DMS79 (cell line): ENCODE measurements around the gene SRGAP1.
"Not testable (repeated sequence)": the region's sequence is repeated elsewhere in the genome, so short reads cannot be mapped to it uniquely, and the experiment has no call there.

ENCODE experiments used
- DNase-seq: peaks from one replicate; lab custom pipeline; 2025; lab: John Stamatoyannopoulos, UW

The SRGAP1 gene

DNA sequence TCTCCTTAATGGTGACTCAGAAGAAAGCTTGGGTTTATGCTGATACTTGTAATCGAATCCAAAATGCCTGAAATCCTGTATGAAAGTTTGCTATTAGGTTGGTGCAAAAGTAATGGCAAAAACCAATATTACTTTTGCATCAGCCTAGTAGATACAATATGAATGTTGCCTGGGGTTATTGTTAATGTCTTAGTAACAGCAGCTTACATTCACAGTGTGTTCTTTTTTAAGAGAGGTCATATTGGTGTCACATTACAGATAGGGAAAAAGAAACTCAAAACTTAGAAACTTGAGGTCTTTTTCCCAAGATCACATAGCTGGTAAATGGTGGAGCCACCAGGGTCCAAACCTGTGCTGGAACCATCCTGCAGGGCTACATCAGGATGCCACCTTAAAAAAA, 25.2 kb downstream of the SRGAP1 start:
- DNase-seq, result no peak

DNA sequence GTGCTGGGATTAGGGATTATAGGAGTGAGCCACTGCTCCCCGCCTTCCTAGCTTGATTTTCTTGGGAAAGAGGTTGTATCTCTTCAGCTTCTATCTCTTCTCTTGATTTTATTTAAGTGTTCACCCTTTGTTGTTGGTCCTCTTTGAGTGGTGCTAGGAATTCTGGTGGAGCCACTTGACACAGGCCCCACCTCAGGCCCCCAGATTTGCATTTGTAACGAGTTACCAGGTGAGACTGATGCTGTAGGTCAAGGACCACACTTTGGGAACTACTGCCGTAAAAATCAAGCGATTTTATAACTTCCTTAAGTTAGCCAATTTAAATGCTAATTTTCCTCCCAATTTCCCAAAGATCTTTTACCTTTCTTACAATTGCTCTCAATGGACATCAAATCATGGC, 26.3 kb downstream of the SRGAP1 start:
- no peak for DNase-seq

DNA sequence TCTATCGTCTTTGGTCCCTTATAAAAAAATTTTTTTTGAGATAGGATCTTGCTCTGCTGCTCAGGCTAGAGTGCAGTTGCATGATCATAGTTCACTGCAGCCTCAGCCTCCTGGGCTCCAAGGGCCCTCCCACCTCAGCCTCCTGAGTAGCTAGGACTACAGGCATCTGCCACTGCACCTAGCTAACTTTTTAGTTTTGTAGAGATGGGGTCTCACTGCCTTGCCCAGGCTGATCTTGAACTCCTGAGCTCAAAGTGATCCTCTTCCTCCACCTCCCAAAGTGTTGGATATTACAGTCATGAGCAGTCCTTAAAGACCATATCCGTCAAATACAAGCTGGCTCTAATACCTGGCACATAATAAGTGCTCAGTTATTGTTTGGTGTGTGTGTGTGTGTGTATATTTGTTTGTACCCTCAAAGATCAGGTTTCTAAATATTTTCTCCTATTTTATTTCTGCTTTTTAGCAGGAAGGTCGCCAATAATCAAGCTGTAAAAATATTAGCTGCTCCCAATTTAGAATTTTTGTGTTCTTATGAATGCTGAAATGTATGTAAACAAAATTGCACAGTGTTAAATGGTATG, 30.5 kb downstream of the SRGAP1 start:
- DNase-seq, result no peak

DNA sequence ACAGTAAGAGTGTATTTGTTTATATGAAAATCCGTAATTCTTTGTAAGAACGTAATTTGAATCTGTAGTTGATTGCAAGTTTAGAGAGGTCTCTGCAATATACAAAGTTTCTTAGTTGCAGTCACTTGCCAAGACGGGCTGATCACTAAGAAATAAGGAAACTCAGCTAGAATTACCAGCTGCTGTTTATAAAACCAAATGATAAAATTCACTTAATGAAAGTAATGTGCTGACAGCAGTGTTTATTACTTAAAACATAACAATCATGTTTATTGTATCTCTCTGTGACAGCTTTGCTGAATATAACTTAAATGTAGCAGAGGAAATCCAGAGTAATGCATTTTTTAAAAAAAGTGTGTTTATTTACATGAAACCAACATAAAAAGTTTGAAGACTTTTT, 31.2 kb downstream of the SRGAP1 start:
- no peak for DNase-seq

DNA sequence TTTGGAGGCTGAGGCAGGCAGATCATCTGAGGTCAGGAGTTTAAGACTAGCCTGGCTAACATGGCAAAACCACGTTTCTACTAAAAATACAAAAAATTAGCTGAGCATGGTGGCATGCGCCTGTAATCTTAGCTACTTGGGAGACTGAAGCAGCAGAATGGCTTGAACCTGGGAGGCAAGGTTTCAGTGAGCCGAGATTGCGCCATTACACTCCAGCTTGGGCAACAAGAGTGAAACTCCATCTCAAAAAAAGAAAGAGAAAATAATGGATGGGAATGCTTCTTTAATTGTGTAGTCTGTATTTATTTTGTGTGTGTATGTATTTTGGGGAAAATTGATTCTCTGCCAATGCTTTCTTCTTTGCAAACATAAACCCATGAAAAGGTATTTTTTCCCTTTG, 32.5 kb downstream of the SRGAP1 start:
- DNase-seq, result no peak

DNA sequence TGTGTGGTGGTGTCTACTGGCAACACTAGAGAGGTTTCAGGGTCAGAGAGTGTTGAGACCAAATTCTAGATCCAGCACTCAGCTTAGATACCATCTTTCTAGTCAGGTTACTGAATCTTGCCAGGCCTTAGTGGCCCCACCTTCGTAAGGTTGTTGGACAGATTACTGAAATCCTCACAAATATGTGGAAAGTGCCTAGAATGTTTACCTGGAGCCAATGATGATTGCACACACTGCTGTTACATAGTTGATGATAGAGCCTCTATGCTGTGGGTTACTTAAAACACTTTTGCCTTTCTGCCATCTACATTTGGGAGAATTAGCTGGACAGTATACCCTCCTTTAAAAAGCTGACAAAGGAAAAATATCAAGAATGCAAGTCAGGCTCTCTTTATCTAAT, 33.2 kb downstream of the SRGAP1 start:
- DNase-seq, result no peak

DNA sequence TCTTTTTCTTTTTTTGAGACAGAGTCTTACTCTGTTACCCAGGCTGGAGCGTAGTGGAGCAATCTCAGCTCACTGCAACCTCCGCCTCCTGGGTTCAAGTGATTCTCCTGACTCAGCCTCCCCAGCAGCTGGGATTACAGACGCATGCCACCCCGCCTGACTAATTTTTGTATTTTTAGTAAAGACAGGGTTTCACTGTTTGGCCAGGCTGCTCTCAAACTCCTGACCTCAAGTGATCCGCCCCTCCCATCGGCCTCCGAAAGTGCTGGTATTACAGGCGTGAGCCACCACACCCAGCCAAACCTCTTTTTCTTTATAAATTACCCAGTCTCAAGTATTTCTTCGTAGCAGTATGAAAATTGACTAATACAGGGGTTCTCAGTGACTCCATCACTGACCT, 35.7 kb downstream of the SRGAP1 start:
- DNase-seq, result not testable (repeated sequence)

DNA sequence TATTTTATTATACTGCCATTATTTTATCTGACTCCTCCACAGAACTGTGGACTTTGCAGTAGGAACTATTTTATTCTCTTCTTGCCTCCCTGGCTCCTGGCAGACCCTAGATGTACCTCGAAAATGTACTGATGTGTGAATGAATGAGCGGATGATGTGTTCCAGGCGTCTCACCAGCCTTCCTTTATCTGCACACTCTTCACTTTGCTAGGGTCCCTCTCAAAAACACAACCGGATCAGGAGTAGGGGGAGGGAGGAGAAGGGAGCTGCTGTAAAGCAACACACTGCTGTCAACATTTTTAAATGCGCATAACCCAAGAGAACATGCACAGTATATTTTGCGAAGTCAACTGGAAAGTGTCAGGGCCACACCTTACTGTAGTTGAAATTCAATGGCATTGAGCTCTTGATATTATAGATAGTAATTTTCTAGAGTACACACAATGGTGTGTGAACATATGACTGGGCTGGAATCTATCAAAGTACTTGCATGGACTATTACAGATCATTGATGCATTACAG, 36.3 kb downstream of the SRGAP1 start:
- no peak for DNase-seq

DNA sequence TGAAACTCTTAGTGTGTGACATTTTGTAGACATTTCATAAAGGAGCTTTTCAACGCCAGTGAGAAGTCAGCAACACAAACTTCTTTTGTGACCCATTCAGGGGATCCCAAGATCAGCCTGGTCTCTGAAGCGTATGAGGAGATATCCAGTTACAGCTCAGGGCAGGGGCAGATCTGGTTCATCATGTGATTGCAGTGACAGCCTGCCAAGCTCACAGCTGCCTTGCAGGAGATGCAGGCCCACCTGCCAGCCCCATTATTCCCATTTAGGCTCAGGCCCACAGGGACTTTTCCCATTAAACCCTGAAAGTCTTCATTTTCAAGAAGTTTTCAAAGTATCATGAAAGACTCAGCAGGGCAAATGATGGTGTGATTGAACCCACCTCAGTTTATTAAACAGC, 38.3 kb downstream of the SRGAP1 start:
- DNase-seq, result no peak

DNA sequence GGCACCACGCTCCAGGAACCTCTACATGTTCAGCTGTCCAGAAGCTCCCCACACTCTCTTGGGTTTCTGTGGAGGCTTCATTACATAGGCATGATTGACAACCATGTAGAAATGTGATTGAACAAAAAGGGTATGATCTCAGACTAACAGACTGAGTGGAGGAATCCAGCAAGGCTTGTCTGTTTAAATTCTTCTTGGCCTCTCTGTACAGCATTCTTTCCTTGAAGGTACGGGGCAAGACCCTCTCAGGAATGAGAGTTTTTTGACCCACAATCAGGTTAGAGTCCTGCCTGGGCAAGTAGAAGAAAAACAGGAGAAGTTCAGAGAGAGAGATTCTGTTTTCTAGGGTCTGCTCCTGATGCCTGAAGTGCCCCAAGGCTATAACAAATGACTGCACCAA, 40.9 kb downstream of the SRGAP1 start:
- no peak for DNase-seq

DNA sequence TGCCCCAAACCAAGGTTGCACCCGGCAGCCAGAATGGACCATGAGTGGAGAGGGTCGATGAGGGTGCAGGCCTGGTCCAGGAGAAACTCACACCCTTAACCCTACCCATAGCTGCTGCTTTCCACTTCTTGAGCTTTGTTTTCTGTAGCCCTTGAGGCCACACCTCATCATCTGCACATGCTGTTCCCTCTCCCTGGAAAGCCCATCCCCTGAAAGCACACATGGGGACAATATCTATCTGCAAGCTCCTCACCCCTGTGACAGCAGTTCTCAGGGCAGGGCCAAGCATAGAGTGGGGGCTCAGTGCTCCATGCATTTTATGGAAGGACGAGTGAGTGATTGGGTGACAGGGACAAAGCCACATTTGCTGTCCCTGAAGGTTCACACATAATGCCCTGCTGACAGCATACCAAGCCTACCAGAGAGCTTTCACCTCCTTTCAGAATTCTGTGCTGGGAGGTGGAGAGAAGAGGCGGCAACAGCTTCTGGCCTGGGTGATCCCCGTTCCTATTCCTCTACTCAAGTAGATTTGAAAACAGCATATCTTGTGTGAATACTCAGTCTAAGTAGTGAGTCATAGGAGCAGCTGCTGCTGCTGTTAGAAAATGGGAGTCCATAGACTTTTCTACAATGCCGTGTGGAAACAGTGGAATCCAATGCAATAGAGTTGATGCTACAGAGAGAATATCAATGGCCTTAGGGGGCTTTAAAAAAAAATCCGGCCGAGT, 44.6 kb downstream of the SRGAP1 start:
- DNase-seq, result no peak

DNA sequence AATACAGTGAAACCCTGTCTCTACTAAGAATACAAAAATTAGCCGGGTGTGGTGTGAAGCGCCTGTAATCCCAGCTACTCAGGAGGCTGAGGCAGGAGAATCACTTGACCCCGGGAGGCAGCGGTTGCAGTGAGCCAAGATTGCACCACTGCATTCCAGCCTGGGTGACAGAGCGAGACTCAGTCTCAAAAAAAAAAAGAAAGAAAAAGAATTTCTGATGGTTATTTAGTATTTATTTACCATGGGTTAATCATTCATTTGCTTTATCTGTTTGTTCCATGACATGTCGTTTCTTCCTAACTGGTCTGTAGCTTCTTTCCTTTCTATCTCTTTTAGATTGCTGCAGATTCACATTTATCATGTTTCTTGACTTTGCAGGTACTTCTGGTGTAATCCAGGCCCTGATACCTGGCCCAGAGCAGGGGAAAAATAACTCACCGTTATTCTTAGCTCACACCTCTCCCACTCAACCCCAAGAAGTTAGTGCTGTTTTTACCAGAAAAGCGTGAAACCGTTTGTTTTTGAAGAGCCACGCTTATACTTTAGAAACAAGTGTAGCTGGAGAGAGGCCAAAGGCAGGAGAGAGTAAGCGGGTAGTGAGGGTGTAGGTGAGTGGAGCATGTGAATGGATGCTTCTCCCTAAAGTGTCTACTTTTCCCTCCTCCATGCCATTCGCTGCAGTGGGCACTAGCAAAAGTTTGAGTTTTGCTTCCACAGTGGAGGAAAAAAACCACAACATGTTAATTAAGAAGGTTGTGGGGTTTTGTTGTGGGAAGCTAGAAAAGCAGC, 45.4 kb downstream of the SRGAP1 start:
- no peak for DNase-seq

DNA sequence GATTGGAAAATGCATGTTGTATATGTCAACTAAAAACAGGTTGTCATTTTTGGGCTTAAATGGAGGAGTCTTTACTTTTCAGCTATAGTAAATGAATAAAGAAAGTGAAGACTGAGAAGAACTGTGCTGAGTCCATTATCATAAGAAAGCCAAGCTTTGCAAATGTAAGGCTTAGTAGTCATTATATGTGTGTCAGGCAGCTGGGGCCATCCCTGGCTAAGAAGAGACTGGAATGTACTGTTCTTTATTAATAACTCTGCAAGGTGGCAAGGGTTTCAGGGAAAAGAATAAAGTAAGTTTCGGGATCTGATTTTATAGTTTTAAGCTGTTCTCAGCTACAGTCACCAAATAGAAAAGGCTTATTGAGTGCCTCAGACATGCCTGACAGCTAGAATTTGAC, 48.7 kb downstream of the SRGAP1 start:
- no peak for DNase-seq

DNA sequence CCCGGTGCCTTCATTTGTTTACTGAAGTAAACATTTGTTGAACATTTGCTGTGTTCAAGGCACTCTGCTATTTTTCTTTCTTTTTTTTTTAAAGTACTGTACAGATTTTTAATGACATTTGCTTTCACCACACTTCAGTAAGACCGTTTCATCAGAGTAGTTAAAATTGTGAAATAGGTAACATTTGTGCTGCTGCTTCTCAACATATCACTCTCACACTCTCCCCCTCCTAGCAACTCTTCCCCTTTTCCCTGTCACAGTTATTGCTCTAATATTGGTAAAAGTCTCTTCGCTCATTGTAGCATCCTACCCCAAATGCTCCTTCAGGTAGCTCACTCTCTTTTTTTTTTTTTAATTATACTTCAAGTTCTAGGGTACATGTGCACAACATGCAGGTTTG, 49.6 kb downstream of the SRGAP1 start:
- no peak for DNase-seq

DNA sequence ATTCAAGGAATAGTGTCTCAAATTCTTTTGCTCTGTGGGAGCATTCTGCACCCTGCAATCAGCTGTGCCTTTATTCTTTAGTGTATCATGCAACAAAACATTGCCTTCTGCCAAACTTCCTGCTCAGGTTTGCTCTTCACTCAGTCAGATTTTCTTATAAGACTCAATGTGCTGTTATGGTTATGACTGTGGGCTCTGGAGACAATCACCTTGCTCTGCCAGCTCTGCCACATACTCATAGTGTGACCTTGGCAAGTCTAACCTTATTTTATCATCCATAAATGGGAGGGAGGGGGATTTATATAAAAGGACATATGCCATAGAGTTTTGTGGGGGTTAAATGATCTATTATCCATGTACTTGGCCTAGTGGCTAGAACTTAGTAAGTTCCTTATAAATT, 51.3 kb downstream of the SRGAP1 start:
- no peak for DNase-seq

DNA sequence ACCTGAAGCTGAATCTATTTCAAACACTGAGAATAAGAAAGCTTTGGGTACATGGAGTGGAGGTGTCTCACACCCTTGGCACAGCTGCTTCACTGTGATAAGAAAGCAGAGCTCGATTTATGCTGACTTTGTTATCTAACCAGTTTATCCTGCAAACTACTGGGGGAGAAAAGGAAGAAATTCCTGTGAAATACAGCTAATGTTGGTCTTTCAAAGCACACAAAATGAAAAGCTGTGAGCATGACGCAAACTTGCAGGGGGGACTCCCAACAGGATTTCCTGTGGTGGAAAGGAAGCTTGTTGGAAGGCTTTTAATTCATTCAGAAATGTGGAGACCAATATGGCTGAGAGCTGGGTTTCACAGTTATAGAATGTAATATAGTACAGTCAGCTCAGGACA, 53.4 kb downstream of the SRGAP1 start:
- DNase-seq, result no peak

DNA sequence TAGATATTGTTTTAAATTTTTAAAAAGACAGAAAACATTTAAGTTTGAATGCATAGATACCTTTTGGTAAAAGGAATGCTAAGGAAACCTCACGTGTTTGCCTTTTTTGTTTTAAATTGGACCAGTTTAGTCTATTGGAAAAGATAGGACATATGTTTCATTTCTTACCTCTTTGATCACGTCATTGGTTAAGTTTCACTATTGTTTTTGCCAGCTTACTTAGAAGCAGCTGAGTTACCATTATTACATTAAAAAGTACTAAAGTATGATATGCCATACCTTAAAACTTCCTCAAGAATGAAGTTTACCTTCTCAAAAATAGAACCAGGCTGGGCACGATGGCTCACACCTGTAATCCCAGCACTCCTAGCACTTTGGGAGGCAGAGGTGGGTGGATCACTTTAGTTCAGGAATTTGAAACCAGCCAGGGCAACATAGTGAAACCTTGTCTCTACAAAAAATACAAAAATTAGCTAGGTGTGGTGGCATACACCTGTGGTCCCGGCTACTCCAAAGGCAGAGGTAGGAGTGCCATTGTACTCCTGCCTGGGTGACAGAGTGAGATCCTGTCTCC, 54.4 kb downstream of the SRGAP1 start:
- DNase-seq, result no peak

DNA sequence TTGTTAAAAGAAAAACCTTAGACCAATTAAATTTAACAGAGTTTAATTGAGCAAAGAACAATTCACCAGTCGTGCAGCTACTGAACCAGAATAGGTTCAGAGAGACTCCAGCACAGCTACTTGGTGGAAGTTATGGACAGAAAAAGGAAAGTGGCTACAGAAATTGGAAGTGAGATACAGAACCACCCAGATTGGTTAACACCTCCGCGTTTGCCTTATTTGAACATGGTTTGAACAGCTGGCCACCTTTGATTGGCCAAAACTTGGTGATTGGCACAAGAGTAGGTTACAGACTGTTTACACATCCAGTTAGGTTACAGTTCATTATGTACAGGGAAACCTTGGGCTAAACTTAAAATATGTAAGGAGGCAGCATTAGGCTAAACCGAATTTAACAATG, 54.9 kb downstream of the SRGAP1 start:
- DNase-seq, result no peak

DNA sequence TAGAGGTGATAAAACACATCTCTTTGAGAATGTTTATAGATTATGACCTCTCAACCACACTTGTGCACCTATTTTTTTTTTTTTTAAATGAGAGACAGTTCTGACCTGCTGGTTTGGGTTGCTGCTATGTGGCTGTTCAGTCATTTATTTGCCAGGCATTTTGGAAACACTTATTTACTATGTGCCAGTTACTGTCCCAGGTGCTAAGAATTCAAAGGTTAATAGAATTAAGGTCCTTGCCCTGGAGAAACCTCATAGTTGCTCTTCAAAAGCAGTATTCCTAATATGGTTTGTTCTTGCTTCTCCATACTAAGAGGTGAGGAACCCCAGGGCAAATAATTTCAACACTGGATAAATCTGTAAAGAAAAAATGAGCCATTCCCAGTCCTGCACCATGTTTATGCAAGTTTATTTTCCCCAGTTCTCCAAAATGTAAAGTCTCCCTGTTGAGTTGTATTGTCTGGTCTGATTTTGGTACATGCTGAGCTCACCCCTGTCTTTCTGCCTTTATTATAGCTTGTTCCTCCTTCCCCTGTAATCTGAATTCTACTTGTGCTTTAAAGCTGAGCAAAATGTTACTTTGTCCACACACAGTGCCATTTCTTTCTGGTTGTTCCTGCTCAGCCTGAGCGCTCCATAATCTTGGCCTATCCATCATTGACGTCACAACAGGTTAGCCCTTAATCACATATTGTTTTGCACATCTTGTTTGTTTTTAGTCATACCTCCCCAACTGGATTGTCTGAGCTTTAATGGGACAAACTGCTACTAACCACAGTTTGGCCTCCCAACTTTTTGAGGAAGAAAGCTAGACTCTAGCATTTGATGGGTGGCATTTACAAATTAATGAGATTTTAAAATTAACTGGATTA, 56.7 kb downstream of the SRGAP1 start:
- DNase-seq, result no peak

DNA sequence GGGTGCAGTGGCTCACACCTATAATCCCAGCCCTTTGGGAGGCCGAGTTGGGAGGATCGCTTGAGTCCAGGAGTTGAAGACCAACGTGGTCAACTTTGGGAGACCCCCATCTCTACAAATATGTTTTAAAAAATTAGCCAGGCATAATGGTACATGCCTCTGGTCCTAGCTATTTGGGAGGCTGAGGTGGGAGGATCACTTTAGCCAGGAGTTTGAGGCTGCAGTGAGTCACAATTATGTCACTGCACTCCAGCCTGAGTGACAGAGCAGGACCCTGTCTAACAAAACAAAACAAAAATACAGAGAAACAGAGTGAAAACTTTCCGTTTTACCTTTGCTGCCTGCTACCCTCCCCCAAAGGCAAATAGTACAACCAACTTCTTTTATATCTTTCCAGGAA, 60.2 kb downstream of the SRGAP1 start:
- DNase-seq, result no peak

DNA sequence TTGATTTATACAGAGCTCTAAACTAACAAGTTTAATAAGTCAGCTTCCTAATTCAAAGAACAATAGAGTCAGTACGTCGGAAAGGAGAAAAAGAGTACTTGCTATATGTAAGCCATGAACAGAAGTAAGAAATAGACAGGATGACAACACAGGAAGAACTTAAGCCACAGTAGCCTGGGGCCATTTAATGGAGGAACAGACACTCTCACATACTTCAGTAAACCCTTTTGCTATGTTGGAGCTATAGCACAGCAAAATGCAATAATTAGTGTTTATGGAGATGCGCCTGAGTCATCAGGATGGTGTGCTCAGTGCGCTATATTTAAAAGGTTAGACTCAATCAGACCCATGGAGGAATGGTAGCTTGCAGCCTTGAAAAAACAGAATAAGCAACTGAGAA, 61.0 kb downstream of the SRGAP1 start:
- no peak for DNase-seq

DNA sequence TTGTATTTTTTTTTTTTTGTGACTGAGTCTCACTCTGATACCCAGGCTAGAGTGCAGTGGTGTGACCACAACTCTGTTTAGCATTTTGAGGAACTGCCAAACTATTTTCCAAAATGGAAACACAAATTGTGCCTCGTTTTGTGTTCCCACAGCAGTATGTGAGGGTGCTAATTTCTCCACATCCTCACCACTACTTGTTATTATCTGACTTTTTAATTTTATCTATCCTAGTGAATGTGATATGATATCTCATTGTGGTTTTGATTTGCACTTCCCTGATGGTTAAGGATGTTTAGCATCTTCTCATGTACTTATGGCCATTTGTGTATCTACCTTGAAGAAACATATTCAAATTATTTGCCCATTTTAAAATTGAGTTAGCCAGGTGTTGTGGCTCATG, 62.4 kb downstream of the SRGAP1 start:
- no peak for DNase-seq
